GM12874 (cell line): ENCODE data around the gene KIF19.

Source experiments
- TF ChIP-seq, protein P1 (sequence below): IDR thresholded peaks from 2 replicates; pipeline ENCODE4 v1.5.1; 2011; ENCODE audit warnings: low read depth, mild to moderate bottlenecking, control low read depth, low read length, moderate library complexity; ENCODE audit not compliant: insufficient read depth

The KIF19 gene

GRCh38 chr17:74325743-74326379 lies at the start of gene KIF19:
Gene KIF19, plus strand, starts transcription at chr17:74326226. Its CDS starts 124 bp downstream, at chr17:74326350.
- TF ChIP-seq, protein P1, sequence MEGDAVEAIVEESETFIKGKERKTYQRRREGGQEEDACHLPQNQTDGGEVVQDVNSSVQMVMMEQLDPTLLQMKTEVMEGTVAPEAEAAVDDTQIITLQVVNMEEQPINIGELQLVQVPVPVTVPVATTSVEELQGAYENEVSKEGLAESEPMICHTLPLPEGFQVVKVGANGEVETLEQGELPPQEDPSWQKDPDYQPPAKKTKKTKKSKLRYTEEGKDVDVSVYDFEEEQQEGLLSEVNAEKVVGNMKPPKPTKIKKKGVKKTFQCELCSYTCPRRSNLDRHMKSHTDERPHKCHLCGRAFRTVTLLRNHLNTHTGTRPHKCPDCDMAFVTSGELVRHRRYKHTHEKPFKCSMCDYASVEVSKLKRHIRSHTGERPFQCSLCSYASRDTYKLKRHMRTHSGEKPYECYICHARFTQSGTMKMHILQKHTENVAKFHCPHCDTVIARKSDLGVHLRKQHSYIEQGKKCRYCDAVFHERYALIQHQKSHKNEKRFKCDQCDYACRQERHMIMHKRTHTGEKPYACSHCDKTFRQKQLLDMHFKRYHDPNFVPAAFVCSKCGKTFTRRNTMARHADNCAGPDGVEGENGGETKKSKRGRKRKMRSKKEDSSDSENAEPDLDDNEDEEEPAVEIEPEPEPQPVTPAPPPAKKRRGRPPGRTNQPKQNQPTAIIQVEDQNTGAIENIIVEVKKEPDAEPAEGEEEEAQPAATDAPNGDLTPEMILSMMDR = no peak

DNA sequence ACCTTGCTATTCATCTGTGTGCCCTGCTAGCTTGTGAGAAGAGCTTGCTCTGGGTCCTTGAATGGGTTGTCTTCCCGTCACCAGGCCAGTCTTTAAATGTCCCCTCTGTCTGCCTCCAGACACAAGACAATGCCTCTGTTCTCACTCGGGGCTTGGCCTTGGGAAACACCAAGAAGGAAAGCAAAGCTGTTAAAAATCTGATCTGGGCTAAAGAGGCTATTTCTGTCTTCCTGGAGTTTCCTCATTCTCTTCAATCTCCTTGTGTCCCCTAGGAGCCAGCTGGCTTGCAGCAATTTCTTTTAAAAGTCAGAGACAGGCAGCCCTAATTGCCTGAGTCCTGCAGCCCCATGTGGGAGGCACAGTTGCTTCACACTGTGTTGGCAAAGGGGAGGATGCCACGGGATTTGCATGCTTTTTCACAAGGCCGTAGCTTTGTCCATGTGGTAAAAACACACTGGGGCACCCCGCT lies 49.5 kb upstream of the KIF19 start:
- TF ChIP-seq, protein P1 = no peak

- TF ChIP-seq, protein P1 = no peak
These were observed 48.1 kb upstream of the KIF19 start for GRCh38 chr17:74277935-74278334.

DNA sequence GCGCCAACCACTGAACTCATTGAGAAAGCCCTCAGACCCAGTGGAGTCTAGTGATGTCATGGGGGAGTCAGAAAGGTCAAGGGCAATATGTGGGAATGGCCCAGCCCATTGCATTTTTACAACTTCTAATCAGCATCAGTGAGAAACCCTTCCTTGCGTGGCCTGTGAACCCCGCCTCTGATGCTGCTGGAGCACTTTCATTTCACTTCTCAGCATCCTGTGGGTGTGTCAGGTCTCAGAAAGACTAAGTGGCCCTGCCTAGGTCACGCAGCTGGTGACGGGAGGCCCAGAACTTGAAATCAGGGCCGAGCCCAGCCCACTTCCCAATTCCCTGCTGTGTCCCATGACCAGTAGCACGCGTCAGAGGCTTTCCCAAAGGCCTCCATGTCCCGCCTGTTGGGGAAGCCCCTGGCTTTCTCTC lies 45.9 kb upstream of the KIF19 start:
- TF ChIP-seq, protein P1 = no peak

DNA sequence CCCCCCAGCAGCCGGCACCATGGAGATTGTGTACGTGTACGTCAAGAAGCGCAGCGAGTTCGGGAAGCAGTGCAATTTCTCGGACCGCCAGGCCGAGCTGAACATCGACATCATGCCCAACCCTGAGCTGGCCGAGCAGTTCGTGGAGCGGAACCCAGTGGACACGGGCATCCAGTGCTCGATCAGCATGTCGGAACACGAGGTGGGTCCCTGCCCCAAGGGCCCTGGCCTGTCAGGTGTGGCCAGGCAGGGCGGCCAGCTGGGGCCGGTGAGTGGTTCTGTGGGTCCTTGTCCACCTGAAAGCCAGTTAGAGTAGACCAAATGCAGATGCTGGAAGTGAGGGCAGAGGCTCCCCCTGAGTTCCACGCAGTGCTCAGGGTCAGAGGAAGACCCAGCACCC lies 44.2 kb upstream of the KIF19 start:
- TF ChIP-seq, protein P1 = no peak

DNA sequence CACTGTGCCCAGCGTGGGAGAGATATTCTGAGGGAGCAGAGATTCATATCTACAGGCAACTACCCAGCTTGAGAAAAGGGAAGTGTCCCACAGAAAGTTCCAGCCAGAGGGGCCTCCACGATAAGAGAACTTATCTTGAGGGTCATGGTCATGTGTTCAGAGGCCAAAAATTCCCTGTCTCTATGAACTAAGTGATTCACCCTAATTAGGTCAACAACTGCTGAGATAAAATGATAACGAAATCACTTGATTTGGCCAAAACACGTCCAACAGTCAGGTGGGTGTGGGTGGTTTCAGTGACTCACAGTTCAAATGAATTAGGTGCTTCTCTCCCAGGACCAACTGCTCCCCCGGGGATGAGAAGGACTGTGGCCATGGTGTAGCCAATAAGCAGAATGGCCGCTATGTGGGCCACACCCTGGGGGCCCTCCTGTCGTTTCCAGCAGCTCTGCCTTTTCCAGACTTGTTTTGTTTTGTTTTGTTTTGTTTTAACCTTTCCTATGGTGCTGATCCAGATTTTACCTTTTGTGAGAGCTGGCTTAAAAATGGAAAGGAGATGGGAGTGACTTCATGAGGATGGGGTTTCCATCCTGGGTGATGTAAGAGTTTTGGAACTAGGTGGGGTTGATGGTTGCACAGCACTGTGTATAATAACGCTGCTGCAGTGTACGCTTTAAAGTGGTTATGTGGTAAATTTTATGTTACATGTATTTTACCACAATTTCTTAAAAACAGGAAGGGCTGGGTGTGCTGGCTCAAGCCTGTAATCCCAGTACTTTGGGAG lies 43.2 kb upstream of the KIF19 start:
- TF ChIP-seq, protein P1 = no peak

DNA sequence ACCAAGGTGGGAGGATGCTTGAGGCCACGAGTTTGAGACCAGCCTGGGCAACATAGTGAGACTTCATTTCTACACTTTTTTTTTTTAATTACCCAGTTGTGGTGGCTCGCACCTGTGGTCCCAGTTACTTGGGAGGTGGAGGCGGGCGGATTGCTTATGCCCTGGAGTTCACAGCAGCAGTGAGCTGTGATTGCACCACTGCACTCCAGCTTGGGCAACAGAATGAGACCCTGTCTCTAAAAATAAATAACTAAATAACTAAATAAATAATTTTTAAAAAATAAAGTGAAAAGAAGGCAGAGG lies 42.7 kb upstream of the KIF19 start:
- TF ChIP-seq, protein P1 = no peak
